H9 (cell line): ENCODE data around the gene WAPL. TPM values are rescaled to one million over a fixed set of nuclear protein-coding genes. Genes with fewer than 3 reads are reported as not detected.

Experiments used
- DNase-seq: peaks from one replicate; pipeline ENCODE4 v3.0.0-alpha.2; 2017
- H2AFZ ChIP-seq: one replicate; pipeline ENCODE4 v1.6.1; 2013; ENCODE audit warnings: mild to moderate bottlenecking, low read length, control low read depth, moderate library complexity
- H2AK5ac ChIP-seq: 2 replicates; pipeline ENCODE4 v1.6.1; 2013; ENCODE audit warnings: low read length, control low read depth, mixed read lengths; ENCODE audit not compliant: insufficient read length
- H2BK120ac ChIP-seq: one replicate; pipeline ENCODE4 v1.6.1; 2013; ENCODE audit warnings: low read depth, mild to moderate bottlenecking, low read length, control low read depth, inconsistent platforms; ENCODE audit not compliant: poor library complexity, severe bottlenecking
- H2BK12ac ChIP-seq: 2 replicates; pipeline ENCODE4 v1.6.1; 2013; ENCODE audit warnings: low read length, control low read depth, mixed read lengths, low read depth; ENCODE audit not compliant: insufficient read length
- H2BK15ac ChIP-seq: 2 replicates; pipeline ENCODE4 v1.6.1; 2013; ENCODE audit warnings: low read depth, low read length, control low read depth
- H2BK20ac ChIP-seq: one replicate; pipeline ENCODE4 v1.6.1; 2013; ENCODE audit warnings: low read depth, mild to moderate bottlenecking, low read length, control low read depth, inconsistent platforms; ENCODE audit not compliant: poor library complexity, severe bottlenecking
- H2BK5ac ChIP-seq: 2 replicates; pipeline ENCODE4 v1.6.1; 2013; ENCODE audit warnings: low read length, control low read depth, mixed read lengths; ENCODE audit not compliant: insufficient read length
- H3K14ac ChIP-seq: 2 replicates; pipeline ENCODE4 v1.6.1; 2013; ENCODE audit warnings: low read length, control low read depth; ENCODE audit not compliant: insufficient read depth
- H3K18ac ChIP-seq: 2 replicates; pipeline ENCODE4 v1.6.1; 2013; ENCODE audit warnings: low read depth, mild to moderate bottlenecking, mixed read lengths, low read length, control low read depth; ENCODE audit not compliant: insufficient read length
- H3K23ac ChIP-seq: 2 replicates; pipeline ENCODE4 v1.6.1; 2013; ENCODE audit warnings: low read length, control low read depth, mixed read lengths, low read depth; ENCODE audit not compliant: insufficient read length
- H3K23me2 ChIP-seq: 2 replicates; pipeline ENCODE4 v1.6.1; 2013; ENCODE audit warnings: low read depth, mild to moderate bottlenecking, mixed read lengths, low read length, control low read depth; ENCODE audit not compliant: insufficient read length, poor library complexity, severe bottlenecking
- H3K27ac ChIP-seq: 2 replicates; pipeline ENCODE4 v1.5.1; 2013; ENCODE audit warnings: low read length, control low read depth, mixed read lengths, low read depth; ENCODE audit not compliant: insufficient read length
- H3K27me3 ChIP-seq: 2 replicates; pipeline ENCODE4 v1.6.1; 2013; ENCODE audit warnings: low read length, control low read depth, inconsistent platforms; ENCODE audit not compliant: insufficient read depth
- H3K4ac ChIP-seq: 2 replicates; pipeline ENCODE4 v1.6.1; 2013; ENCODE audit warnings: low read depth, mild to moderate bottlenecking, control low read depth, inconsistent platforms, low read length, moderate library complexity
- H3K4me1 ChIP-seq: 2 replicates; pipeline ENCODE4 v1.6.1; 2013; ENCODE audit warnings: low read length, control low read depth, inconsistent platforms; ENCODE audit not compliant: insufficient read depth
- H3K4me2 ChIP-seq: 2 replicates; pipeline ENCODE4 v1.6.1; 2013; ENCODE audit warnings: low read length, control low read depth, mixed read lengths; ENCODE audit not compliant: insufficient read length, insufficient read depth
- H3K56ac ChIP-seq: 2 replicates; pipeline ENCODE4 v1.6.1; 2013; ENCODE audit warnings: low read depth, mild to moderate bottlenecking, mixed read lengths, low read length, control low read depth; ENCODE audit not compliant: insufficient read length
- H3K79me1 ChIP-seq: 2 replicates; pipeline ENCODE4 v1.6.1; 2013; ENCODE audit warnings: low read depth, mild to moderate bottlenecking, moderate library complexity, low read length, control low read depth, inconsistent platforms; ENCODE audit not compliant: insufficient read depth, poor library complexity, severe bottlenecking
- H3K79me2 ChIP-seq: 2 replicates; pipeline ENCODE4 v1.6.1; 2013; ENCODE audit warnings: low read length, control low read depth, inconsistent platforms; ENCODE audit not compliant: insufficient read depth
- H3K9ac ChIP-seq: 2 replicates; pipeline ENCODE4 v1.6.1; 2013; ENCODE audit warnings: low read length, control low read depth, mixed read lengths; ENCODE audit not compliant: insufficient read length; ENCODE audit errors: extremely low read depth
- H3K9me3 ChIP-seq: one replicate; pipeline ENCODE4 v1.6.1; 2013; ENCODE audit warnings: low read depth, low read length, inconsistent platforms; ENCODE audit not compliant: control insufficient read depth
- H3T11ph ChIP-seq: one replicate; pipeline ENCODE4 v1.6.1; 2013; ENCODE audit warnings: mild to moderate bottlenecking, low read length, control low read depth, inconsistent platforms
- H4K20me1 ChIP-seq: one replicate; pipeline ENCODE4 v1.6.1; 2013; ENCODE audit not compliant: control insufficient read depth, insufficient read length, insufficient read depth
- H4K5ac ChIP-seq: 2 replicates; pipeline ENCODE4 v1.6.1; 2013; ENCODE audit warnings: low read depth, mild to moderate bottlenecking, mixed read lengths, low read length, control low read depth; ENCODE audit not compliant: insufficient read length
- H4K8ac ChIP-seq: replicated peaks from 2 replicates; pipeline ENCODE4 v1.6.1; 2013; ENCODE audit warnings: low read length, control low read depth, mixed read lengths, low read depth; ENCODE audit not compliant: insufficient read length
- H4K91ac ChIP-seq: 2 replicates; pipeline ENCODE4 v1.6.1; 2013; ENCODE audit warnings: low read depth, mild to moderate bottlenecking, moderate library complexity, mixed read lengths, low read length, control low read depth; ENCODE audit not compliant: insufficient read length
- H3K27ac Mint-ChIP-seq, 3 experiments: 2 replicates in 2 of 3; 3 replicates in 1 of 3; pipeline ENCODE4 v1.8.0; 2020 to 2021; ENCODE audit warnings: mixed read lengths in 3 of 3, mild to moderate bottlenecking in 1 of 3, moderate library complexity in 1 of 3
- H3K27me3 Mint-ChIP-seq: 2 replicates; pipeline ENCODE4 v1.8.0; 2021; ENCODE audit warnings: low read depth, mild to moderate bottlenecking, moderate library complexity, mixed read lengths
- H3K36me3 Mint-ChIP-seq, 3 experiments: 2 replicates in 2 of 3; 3 replicates in 1 of 3; pipeline ENCODE4 v1.8.0; 2020 to 2021; ENCODE audit warnings: low read depth in 3 of 3, mixed read lengths in 3 of 3; ENCODE audit not compliant: insufficient read depth in 1 of 3
- H3K4me1 Mint-ChIP-seq, 2 experiments: 2 replicates each; pipeline ENCODE4 v1.8.0; 2020; ENCODE audit warnings: mixed read lengths in 2 of 2
- H3K4me3 Mint-ChIP-seq, 2 experiments: 2 replicates in 1 of 2; 3 replicates in 1 of 2; pipeline ENCODE4 v1.8.0; 2020 to 2021; ENCODE audit warnings: mild to moderate bottlenecking in 2 of 2, mixed read lengths in 2 of 2, moderate library complexity in 1 of 2
- H3K9me3 Mint-ChIP-seq, 2 experiments: 2 replicates in 1 of 2; 3 replicates in 1 of 2; pipeline ENCODE4 v1.8.0; 2020; ENCODE audit warnings: mild to moderate bottlenecking in 2 of 2, mixed read lengths in 2 of 2, moderate library complexity in 1 of 2
- CTCF ChIP-seq: fragments of 200-600 bp; sonication (generic); conservative IDR thresholded peaks from 3 replicates; pipeline ENCODE4 v1.8.0; 2021; ENCODE audit warnings: antibody characterized with exemption, mild to moderate bottlenecking
- WGBS: extraction: QIAGEN DNeasy Blood & Tissue Kit; methylation state at CpG from one replicate; pipeline ENCODE4 v1.1.7; 2013; ENCODE audit warnings: missing lambda C conversion rate, low lambda C conversion rate, mixed read lengths; ENCODE audit not compliant: insufficient read length; ENCODE audit errors: extremely low coverage; 5-methylcytosine and 5-hydroxymethylcytosine counted together
- total RNA-seq: library from RNA; stranded (reverse); gene quantifications from 2 replicates; pipeline ENCODE4 v1.2.1, GENCODE V29; 2021

The WAPL gene
- total RNA-seq, 1 experiment from 2014 or later: 61.4 TPM

- no peaks in the 10 kb centered on the region for H3K9me3 ChIP-seq
- no peaks in the 10 kb centered on the region for H3K23me2 ChIP-seq
- H4K5ac ChIP-seq: no peak overlapping the region
- H4K20me1 ChIP-seq: no peaks in the 10 kb centered on the region
- H3K27me3 Mint-ChIP-seq: no peaks in the 10 kb centered on the region
- no peaks in the 10 kb centered on the region for H3K9me3 Mint-ChIP-seq
- no peak overlapping the region for H3K9ac ChIP-seq
- no peak overlapping the region for H2AFZ ChIP-seq
- no peaks in the 10 kb centered on the region for H3K4me1 ChIP-seq
- no peak overlapping the region for H2BK120ac ChIP-seq
- H4K8ac ChIP-seq: no peak overlapping the region
- no peak for TF ChIP-seq CTCF
- H3K4ac ChIP-seq: no peak overlapping the region
- no peak overlapping the region for H2AK5ac ChIP-seq
- H3K27me3 ChIP-seq: no peaks in the 10 kb centered on the region
- H3T11ph ChIP-seq: no peak overlapping the region
- no peak for DNase-seq
- no peak overlapping the region for H3K23ac ChIP-seq
- no peak overlapping the region for H2BK15ac ChIP-seq
- H3K79me2 ChIP-seq: no peaks in the 10 kb centered on the region
- H3K4me2 ChIP-seq: no peak overlapping the region
- no peak overlapping the region for H2BK5ac ChIP-seq
- no peak overlapping the region for H4K91ac ChIP-seq
- no peak overlapping the region for H3K14ac ChIP-seq
- no peak overlapping the region for H2BK20ac ChIP-seq
- no peak overlapping the region for H3K27ac Mint-ChIP-seq
- H3K4me1 Mint-ChIP-seq: no peaks in the 10 kb centered on the region
- H3K4me3 Mint-ChIP-seq: no peak overlapping the region
- WGBS: no CpG with 5 or more reads among the region's 6 CpGs
- H3K36me3 Mint-ChIP-seq: peaks cover 51 to 87% (median 64%) of the 10 kb centered on the region in 3 experiments
- H2BK12ac ChIP-seq: no peak overlapping the region
- no peak overlapping the region for H3K56ac ChIP-seq
- H3K79me1 ChIP-seq: no peaks in the 10 kb centered on the region
- no peak overlapping the region for H3K18ac ChIP-seq
- H3K27ac ChIP-seq: no peak overlapping the region
Measured at GRCh38 chr10:86443936-86444335, 77.7 kb downstream of the WAPL start.
